ENCODE results near the gene FER1L5.

GRCh38 chr2:96626553-96626942 lies 16.0 kb upstream of the FER1L5 start:
- TF ChIP-seq CTCF (conservative IDR thresholded peaks at IDR 0.05; ENCODE audit: low read depth in 2 of 2) (no peak), REST (IDR thresholded peaks at IDR 0.05; ENCODE audit: unreplicated experiment) (no peak), EZH2phosphoT487 (IDR thresholded peaks at IDR 0.05; ENCODE audit: unreplicated experiment) (no peak), EZH2 (IDR thresholded peaks at IDR 0.05; ENCODE audit: low read depth, unreplicated experiment) (no peak), POLR2AphosphoS5 (IDR thresholded peaks at IDR 0.05; ENCODE audit: low read depth) (no peak), JUNB (IDR thresholded peaks at IDR 0.05; ENCODE audit: unreplicated experiment) (no peak), CREB1 (CRISPR knock-in tag; IDR thresholded peaks at IDR 0.05; ENCODE audit: low read depth) (no peak), STAT1 (IDR thresholded peaks at IDR 0.05; ENCODE audit: unreplicated experiment) (no peak), ETS1 (IDR thresholded peaks at IDR 0.05) (no peak), ZNF114 (CRISPR knock-in tag; IDR thresholded peaks at IDR 0.05) (no peak), ZNF462 (CRISPR knock-in tag; IDR thresholded peaks at IDR 0.05) (no peak)
